ENCODE data around the gene AMFR. TPM values are rescaled to one million over a fixed set of nuclear protein-coding genes. Genes with fewer than 3 reads are reported as not detected.

AMFR gene
- total RNA-seq, 1 experiment from 2014 or later, result 31.7 TPM

DNA sequence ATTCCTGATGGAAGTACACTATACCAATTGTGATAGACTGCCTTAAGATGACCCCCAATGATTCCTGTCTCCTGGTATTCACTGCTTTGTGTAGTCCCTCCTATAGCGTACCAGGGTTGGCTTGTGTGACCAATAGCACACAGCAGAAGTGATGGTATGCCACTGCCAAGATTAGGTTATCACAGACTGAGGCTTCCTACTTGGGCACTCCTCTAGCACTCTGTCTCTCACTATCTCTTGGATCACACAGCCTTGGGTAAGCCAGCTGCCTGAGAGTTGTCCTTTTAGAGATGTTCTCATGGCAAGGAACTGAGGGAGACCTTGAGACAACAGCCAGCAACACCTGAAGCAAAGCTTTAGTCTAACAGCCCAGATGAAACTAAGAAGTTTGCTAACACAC is 12.7 kb upstream of the AMFR start (continued):
- TF ChIP-seq, protein P1, sequence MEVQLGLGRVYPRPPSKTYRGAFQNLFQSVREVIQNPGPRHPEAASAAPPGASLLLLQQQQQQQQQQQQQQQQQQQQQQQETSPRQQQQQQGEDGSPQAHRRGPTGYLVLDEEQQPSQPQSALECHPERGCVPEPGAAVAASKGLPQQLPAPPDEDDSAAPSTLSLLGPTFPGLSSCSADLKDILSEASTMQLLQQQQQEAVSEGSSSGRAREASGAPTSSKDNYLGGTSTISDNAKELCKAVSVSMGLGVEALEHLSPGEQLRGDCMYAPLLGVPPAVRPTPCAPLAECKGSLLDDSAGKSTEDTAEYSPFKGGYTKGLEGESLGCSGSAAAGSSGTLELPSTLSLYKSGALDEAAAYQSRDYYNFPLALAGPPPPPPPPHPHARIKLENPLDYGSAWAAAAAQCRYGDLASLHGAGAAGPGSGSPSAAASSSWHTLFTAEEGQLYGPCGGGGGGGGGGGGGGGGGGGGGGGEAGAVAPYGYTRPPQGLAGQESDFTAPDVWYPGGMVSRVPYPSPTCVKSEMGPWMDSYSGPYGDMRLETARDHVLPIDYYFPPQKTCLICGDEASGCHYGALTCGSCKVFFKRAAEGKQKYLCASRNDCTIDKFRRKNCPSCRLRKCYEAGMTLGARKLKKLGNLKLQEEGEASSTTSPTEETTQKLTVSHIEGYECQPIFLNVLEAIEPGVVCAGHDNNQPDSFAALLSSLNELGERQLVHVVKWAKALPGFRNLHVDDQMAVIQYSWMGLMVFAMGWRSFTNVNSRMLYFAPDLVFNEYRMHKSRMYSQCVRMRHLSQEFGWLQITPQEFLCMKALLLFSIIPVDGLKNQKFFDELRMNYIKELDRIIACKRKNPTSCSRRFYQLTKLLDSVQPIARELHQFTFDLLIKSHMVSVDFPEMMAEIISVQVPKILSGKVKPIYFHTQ (CRISPR knock-in tag; IDR thresholded peaks at IDR 0.05), result no peak
- TF ChIP-seq ZNF121 (CRISPR knock-in tag; IDR thresholded peaks at IDR 0.05), result no peak
- TF ChIP-seq, protein P2, sequence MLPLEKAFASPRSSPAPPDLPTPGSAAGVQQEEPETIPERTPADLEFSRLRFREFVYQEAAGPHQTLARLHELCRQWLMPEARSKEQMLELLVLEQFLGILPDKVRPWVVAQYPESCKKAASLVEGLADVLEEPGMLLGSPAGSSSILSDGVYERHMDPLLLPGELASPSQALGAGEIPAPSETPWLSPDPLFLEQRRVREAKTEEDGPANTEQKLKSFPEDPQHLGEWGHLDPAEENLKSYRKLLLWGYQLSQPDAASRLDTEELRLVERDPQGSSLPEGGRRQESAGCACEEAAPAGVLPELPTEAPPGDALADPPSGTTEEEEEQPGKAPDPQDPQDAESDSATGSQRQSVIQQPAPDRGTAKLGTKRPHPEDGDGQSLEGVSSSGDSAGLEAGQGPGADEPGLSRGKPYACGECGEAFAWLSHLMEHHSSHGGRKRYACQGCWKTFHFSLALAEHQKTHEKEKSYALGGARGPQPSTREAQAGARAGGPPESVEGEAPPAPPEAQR (CRISPR knock-in tag; IDR thresholded peaks at IDR 0.05), result no peak
- TF ChIP-seq, protein P3, sequence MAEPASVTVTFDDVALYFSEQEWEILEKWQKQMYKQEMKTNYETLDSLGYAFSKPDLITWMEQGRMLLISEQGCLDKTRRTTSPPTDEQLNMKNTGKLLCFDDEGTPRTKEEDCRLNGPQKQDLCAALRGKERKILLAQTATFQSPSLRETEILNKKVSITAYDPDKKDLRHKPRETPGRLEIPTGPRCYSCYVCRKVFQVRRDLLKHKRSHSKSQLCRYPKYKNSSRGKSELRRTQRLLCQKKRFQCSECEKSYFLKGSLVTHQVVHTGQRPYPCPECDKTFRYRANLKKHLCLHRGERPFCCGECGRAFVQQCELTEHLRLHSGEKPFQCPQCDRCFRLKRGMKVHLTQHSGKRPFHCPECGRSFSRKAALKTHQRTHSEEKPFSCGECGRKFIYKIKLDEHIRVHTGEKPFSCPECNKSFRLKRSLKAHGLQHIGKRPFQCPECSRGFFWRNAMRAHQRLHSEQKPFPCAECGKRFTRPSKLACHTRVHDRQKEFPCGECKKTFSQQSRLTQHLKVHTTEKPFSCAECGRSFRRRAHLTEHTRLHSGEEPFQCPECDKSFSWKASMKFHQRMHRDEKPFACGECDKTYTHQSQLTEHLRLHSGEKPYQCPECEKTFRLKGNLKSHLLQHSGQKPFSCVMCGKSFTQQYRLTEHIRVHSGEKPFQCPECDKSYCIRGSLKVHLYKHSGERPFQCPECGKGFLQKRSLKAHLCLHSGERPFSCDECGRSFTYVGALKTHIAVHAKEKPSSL (CRISPR knock-in tag; conservative IDR thresholded peaks at IDR 0.05), result no peak
- TF ChIP-seq, protein P4, sequence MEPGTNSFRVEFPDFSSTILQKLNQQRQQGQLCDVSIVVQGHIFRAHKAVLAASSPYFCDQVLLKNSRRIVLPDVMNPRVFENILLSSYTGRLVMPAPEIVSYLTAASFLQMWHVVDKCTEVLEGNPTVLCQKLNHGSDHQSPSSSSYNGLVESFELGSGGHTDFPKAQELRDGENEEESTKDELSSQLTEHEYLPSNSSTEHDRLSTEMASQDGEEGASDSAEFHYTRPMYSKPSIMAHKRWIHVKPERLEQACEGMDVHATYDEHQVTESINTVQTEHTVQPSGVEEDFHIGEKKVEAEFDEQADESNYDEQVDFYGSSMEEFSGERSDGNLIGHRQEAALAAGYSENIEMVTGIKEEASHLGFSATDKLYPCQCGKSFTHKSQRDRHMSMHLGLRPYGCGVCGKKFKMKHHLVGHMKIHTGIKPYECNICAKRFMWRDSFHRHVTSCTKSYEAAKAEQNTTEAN (CRISPR knock-in tag; IDR thresholded peaks at IDR 0.05), result no peak
- no peak for TF ChIP-seq KAT7 (CRISPR knock-in tag; IDR thresholded peaks at IDR 0.05; ENCODE audit: borderline replicate concordance)
- TF ChIP-seq, protein P5, sequence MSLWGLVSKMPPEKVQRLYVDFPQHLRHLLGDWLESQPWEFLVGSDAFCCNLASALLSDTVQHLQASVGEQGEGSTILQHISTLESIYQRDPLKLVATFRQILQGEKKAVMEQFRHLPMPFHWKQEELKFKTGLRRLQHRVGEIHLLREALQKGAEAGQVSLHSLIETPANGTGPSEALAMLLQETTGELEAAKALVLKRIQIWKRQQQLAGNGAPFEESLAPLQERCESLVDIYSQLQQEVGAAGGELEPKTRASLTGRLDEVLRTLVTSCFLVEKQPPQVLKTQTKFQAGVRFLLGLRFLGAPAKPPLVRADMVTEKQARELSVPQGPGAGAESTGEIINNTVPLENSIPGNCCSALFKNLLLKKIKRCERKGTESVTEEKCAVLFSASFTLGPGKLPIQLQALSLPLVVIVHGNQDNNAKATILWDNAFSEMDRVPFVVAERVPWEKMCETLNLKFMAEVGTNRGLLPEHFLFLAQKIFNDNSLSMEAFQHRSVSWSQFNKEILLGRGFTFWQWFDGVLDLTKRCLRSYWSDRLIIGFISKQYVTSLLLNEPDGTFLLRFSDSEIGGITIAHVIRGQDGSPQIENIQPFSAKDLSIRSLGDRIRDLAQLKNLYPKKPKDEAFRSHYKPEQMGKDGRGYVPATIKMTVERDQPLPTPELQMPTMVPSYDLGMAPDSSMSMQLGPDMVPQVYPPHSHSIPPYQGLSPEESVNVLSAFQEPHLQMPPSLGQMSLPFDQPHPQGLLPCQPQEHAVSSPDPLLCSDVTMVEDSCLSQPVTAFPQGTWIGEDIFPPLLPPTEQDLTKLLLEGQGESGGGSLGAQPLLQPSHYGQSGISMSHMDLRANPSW (CRISPR knock-in tag; conservative IDR thresholded peaks at IDR 0.05; ENCODE audit: low read depth), result no peak

DNA sequence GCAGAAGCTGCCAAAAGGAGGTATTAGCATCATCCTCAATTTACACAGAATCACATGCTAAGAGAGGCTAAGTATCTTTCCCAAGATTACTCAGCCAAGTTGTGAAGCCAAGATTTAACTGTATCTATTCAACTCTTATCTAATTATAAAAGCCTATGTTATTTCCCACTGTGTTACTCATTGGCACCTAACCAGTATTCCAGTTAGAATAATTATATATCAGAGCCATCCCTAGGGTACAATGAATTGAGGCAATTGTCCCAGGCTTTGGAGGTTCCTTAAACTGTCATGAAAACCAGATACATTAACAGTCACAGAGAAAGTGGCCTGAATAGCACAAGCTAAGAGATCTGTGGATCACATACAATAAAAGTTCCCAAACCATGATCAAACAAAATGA is 10.9 kb upstream of the AMFR start:
- no peak for DNase-seq (ENCODE audit: low spot score)
- Mint-ChIP-seq H3K27ac (no peak overlapping the region), H3K9me3 (no peaks in the 10 kb centered on the region), H3K27me3 (ENCODE audit: low read depth) (no peaks in the 10 kb centered on the region), H3K36me3 (peaks cover 59% of the 10 kb centered on the region), H3K4me3 (no peak overlapping the region), H3K4me1 (no peaks in the 10 kb centered on the region)
- ChIA-PET CTCF (no interaction called here), POLR2A (no interaction called here)
- TF ChIP-seq, protein P6, sequence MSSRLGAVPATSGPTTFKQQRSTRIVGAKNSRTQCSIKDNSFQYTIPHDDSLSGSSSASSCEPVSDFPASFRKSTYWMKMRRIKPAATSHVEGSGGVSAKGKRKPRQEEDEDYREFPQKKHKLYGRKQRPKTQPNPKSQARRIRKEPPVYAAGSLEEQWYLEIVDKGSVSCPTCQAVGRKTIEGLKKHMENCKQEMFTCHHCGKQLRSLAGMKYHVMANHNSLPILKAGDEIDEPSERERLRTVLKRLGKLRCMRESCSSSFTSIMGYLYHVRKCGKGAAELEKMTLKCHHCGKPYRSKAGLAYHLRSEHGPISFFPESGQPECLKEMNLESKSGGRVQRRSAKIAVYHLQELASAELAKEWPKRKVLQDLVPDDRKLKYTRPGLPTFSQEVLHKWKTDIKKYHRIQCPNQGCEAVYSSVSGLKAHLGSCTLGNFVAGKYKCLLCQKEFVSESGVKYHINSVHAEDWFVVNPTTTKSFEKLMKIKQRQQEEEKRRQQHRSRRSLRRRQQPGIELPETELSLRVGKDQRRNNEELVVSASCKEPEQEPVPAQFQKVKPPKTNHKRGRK (CRISPR knock-in tag; IDR thresholded peaks at IDR 0.05; ENCODE audit: borderline replicate concordance), result no peak
- TF ChIP-seq, protein P7, sequence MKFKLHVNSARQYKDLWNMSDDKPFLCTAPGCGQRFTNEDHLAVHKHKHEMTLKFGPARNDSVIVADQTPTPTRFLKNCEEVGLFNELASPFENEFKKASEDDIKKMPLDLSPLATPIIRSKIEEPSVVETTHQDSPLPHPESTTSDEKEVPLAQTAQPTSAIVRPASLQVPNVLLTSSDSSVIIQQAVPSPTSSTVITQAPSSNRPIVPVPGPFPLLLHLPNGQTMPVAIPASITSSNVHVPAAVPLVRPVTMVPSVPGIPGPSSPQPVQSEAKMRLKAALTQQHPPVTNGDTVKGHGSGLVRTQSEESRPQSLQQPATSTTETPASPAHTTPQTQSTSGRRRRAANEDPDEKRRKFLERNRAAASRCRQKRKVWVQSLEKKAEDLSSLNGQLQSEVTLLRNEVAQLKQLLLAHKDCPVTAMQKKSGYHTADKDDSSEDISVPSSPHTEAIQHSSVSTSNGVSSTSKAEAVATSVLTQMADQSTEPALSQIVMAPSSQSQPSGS (CRISPR knock-in tag; IDR thresholded peaks at IDR 0.05; ENCODE audit: borderline replicate concordance, low read depth), result no peak
- TF ChIP-seq RELA (CRISPR knock-in tag; IDR thresholded peaks at IDR 0.05; ENCODE audit: borderline replicate concordance), result no peak
- TF ChIP-seq PRRX2 (CRISPR knock-in tag; IDR thresholded peaks at IDR 0.05), result no peak
- TF ChIP-seq NFE2L1 (CRISPR knock-in tag; IDR thresholded peaks at IDR 0.05), result no peak
- TF ChIP-seq NR3C1 (CRISPR knock-in tag; conservative IDR thresholded peaks at IDR 0.05; ENCODE audit: low read depth), result no peak
- TF ChIP-seq TEAD1 (CRISPR knock-in tag; IDR thresholded peaks at IDR 0.05), result no peak
- no peak for TF ChIP-seq NR1H2 (CRISPR knock-in tag; IDR thresholded peaks at IDR 0.05)
- TF ChIP-seq, protein P8, sequence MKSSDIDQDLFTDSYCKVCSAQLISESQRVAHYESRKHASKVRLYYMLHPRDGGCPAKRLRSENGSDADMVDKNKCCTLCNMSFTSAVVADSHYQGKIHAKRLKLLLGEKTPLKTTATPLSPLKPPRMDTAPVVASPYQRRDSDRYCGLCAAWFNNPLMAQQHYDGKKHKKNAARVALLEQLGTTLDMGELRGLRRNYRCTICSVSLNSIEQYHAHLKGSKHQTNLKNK (CRISPR knock-in tag; IDR thresholded peaks at IDR 0.05), result no peak
- TF ChIP-seq GABPB1 (CRISPR knock-in tag; IDR thresholded peaks at IDR 0.05), result no peak
- no peak for TF ChIP-seq TCF7 (CRISPR knock-in tag; IDR thresholded peaks at IDR 0.05; ENCODE audit: low read depth)
- TF ChIP-seq RORB (CRISPR knock-in tag; IDR thresholded peaks at IDR 0.05), result no peak
- ATAC-seq, result no peak

Measured in WTC11 (cell line).